WTC11 (cell line): ENCODE results near the gene TAPBP. TPM values are rescaled to one million over a fixed set of nuclear protein-coding genes. Genes with fewer than 3 reads are reported as not detected.

Source experiments
- ATAC-seq: fragments of 200-7000 bp; cut with Tn5 transposase; 2 replicates; pipeline ENCODE4 v1.10.0; 2021; ENCODE audit warnings: mild to moderate bottlenecking, moderate library complexity
- CTCF ChIA-PET: fragments of 300-600 bp; sonication (Branson Sonifier 250); formaldehyde crosslinking; loops from one replicate; lab custom pipeline; 2021; ENCODE audit warnings: antibody characterized with exemption; lab: Charles Lee
- POLR2A ChIA-PET: fragments of 350-600 bp; sonication (Branson Sonifier 250); formaldehyde crosslinking; loops from one replicate; lab custom pipeline; 2021; ENCODE audit warnings: antibody characterized with exemption; lab: Charles Lee
- DNase-seq: peaks from one replicate; pipeline ENCODE4 v3.0.0; 2021; ENCODE audit warnings: low spot score
- H3K27ac Mint-ChIP-seq: 2 replicates; pipeline ENCODE4 v1.8.0; 2021; ENCODE audit warnings: mixed read lengths
- H3K27me3 Mint-ChIP-seq: 2 replicates; pipeline ENCODE4 v1.8.0; 2021; ENCODE audit warnings: low read depth, mild to moderate bottlenecking, moderate library complexity, mixed read lengths
- H3K36me3 Mint-ChIP-seq: 2 replicates; pipeline ENCODE4 v1.8.0; 2021; ENCODE audit warnings: mixed read lengths
- H3K4me1 Mint-ChIP-seq: 2 replicates; pipeline ENCODE4 v1.8.0; 2022; ENCODE audit warnings: mixed read lengths
- H3K4me3 Mint-ChIP-seq: 2 replicates; pipeline ENCODE4 v1.8.0; 2021; ENCODE audit warnings: mild to moderate bottlenecking, moderate library complexity, mixed read lengths
- H3K9me3 Mint-ChIP-seq: 2 replicates; pipeline ENCODE4 v1.8.0; 2021; ENCODE audit warnings: mixed read lengths
- ATF1 ChIP-seq: sonication (generic); formaldehyde crosslinking; IDR thresholded peaks from 2 replicates; pipeline ENCODE4 v1.8.1; 2023; ENCODE audit warnings: mild to moderate bottlenecking, moderate library complexity, missing genetic modification reagents
- FOXK1 ChIP-seq: sonication (generic); formaldehyde crosslinking; IDR thresholded peaks from 2 replicates; pipeline ENCODE4 v1.8.0; 2022; ENCODE audit warnings: mild to moderate bottlenecking, moderate library complexity, missing genetic modification reagents
- HMGA2 ChIP-seq: fragments of 250-450 bp; sonication (Bioruptor Pico); IDR thresholded peaks from 2 replicates; pipeline ENCODE4 v1.4.0; 2021; ENCODE audit warnings: mild to moderate bottlenecking, moderate library complexity
- NFYB ChIP-seq: sonication (generic); formaldehyde crosslinking; conservative IDR thresholded peaks from 2 replicates; pipeline ENCODE4 v1.8.0; 2022; ENCODE audit warnings: low read depth, missing genetic modification reagents
- SMAD4 ChIP-seq: sonication (generic); formaldehyde crosslinking; IDR thresholded peaks from 2 replicates; pipeline ENCODE4 v1.8.0; 2022; ENCODE audit warnings: mild to moderate bottlenecking, missing genetic modification reagents
- SOX15 ChIP-seq: fragments of 250-450 bp; sonication (Bioruptor Pico); IDR thresholded peaks from 2 replicates; pipeline ENCODE4 v1.9.0; 2021; ENCODE audit warnings: mild to moderate bottlenecking
- TCF7 ChIP-seq: sonication (generic); formaldehyde crosslinking; IDR thresholded peaks from 2 replicates; pipeline ENCODE4 v1.8.0; 2022; ENCODE audit warnings: mild to moderate bottlenecking, low read depth, missing genetic modification reagents, moderate library complexity
- TEAD1 ChIP-seq: sonication (generic); formaldehyde crosslinking; IDR thresholded peaks from 2 replicates; pipeline ENCODE4 v1.8.0; 2022; ENCODE audit warnings: mild to moderate bottlenecking, missing genetic modification reagents
- ZNF396 ChIP-seq: fragments of 250-450 bp; sonication (Bioruptor Pico); IDR thresholded peaks from 2 replicates; pipeline ENCODE4 v1.8.0; 2021; ENCODE audit warnings: mild to moderate bottlenecking, moderate library complexity, borderline replicate concordance
- ZNF671 ChIP-seq: fragments of 250-450 bp; sonication (Bioruptor Pico); IDR thresholded peaks from 2 replicates; pipeline ENCODE4 v1.8.0; 2021; ENCODE audit warnings: mild to moderate bottlenecking
- total RNA-seq: library from RNA; stranded (reverse); gene quantifications from 3 replicates; pipeline ENCODE4 v1.2.3, GENCODE V29; 2021
- TF ChIP-seq, protein P1 (sequence below): sonication (generic); formaldehyde crosslinking; IDR thresholded peaks from 2 replicates; pipeline ENCODE4 v1.8.1; 2022; ENCODE audit warnings: low read depth, missing genetic modification reagents, borderline replicate concordance
- TF ChIP-seq, protein P2 (sequence below): sonication (generic); formaldehyde crosslinking; conservative IDR thresholded peaks from 2 replicates; pipeline ENCODE4 v1.8.1; 2023; ENCODE audit warnings: mild to moderate bottlenecking, low read depth, missing genetic modification reagents, moderate library complexity
- TF ChIP-seq, protein P3 (sequence below): sonication (generic); formaldehyde crosslinking; IDR thresholded peaks from 2 replicates; pipeline ENCODE4 v1.8.0; 2023; ENCODE audit warnings: mild to moderate bottlenecking, missing genetic modification reagents
- TF ChIP-seq, protein P4 (sequence below): fragments of 250-450 bp; sonication (Bioruptor Pico); IDR thresholded peaks from 2 replicates; pipeline ENCODE4 v2.1.2; 2022; ENCODE audit warnings: mild to moderate bottlenecking, moderate library complexity
- TF ChIP-seq, protein P5 (sequence below): sonication (generic); formaldehyde crosslinking; IDR thresholded peaks from 2 replicates; pipeline ENCODE4 v1.8.1; 2023; ENCODE audit warnings: mild to moderate bottlenecking, missing genetic modification reagents
- TF ChIP-seq, protein P6 (sequence below): sonication (generic); formaldehyde crosslinking; IDR thresholded peaks from 2 replicates; pipeline ENCODE4 v1.8.0; 2022; ENCODE audit warnings: missing genetic modification reagents
- TF ChIP-seq, protein P7 (sequence below): sonication (generic); formaldehyde crosslinking; IDR thresholded peaks from 2 replicates; pipeline ENCODE4 v1.8.1; 2023; ENCODE audit warnings: mild to moderate bottlenecking, missing genetic modification reagents
- TF ChIP-seq, protein P8 (sequence below): fragments of 200-600 bp; IDR thresholded peaks from 2 replicates; pipeline ENCODE4 v1.8.0; 2022; ENCODE audit warnings: antibody characterized with exemption

Gene TAPBP
- total RNA-seq, 1 experiment from 2014 or later = 43.5 TPM

DNA sequence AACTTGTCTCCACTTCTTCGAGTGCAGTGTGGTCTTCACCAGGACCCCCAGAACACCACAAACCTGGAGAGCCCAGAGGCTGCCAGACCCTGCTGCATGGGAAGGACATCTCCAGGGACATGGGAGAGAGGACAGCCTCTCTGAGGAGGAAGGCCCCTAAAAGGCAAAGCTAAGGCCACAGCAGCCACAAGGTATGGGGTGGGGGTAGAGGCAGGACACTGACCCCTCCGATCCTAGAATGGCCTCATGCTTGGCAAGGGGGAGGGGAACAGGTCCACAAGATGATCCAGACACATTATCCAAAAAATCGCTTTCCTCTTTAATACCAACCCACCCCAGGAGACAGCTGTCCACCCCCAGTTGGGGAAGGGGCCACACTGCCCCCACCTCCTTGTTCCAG, 35.1 kb downstream of the TAPBP start:
- Mint-ChIP-seq H3K4me1 (peaks cover 39% of the 10 kb centered on the region), H3K27me3 (no peaks in the 10 kb centered on the region), H3K36me3 (peaks cover 34% of the 10 kb centered on the region), H3K27ac (no peak overlapping the region), H3K4me3 (peak overlapping the region; percentile 82; the same call in 1 of the 2 replicates), H3K9me3 (no peaks in the 10 kb centered on the region)
- TF ChIP-seq SMAD4 (CRISPR knock-in tag) = no peak
- TF ChIP-seq, protein P1, sequence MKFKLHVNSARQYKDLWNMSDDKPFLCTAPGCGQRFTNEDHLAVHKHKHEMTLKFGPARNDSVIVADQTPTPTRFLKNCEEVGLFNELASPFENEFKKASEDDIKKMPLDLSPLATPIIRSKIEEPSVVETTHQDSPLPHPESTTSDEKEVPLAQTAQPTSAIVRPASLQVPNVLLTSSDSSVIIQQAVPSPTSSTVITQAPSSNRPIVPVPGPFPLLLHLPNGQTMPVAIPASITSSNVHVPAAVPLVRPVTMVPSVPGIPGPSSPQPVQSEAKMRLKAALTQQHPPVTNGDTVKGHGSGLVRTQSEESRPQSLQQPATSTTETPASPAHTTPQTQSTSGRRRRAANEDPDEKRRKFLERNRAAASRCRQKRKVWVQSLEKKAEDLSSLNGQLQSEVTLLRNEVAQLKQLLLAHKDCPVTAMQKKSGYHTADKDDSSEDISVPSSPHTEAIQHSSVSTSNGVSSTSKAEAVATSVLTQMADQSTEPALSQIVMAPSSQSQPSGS = no peak
- TF ChIP-seq TEAD1 (CRISPR knock-in tag) = no peak
- TF ChIP-seq, protein P2, sequence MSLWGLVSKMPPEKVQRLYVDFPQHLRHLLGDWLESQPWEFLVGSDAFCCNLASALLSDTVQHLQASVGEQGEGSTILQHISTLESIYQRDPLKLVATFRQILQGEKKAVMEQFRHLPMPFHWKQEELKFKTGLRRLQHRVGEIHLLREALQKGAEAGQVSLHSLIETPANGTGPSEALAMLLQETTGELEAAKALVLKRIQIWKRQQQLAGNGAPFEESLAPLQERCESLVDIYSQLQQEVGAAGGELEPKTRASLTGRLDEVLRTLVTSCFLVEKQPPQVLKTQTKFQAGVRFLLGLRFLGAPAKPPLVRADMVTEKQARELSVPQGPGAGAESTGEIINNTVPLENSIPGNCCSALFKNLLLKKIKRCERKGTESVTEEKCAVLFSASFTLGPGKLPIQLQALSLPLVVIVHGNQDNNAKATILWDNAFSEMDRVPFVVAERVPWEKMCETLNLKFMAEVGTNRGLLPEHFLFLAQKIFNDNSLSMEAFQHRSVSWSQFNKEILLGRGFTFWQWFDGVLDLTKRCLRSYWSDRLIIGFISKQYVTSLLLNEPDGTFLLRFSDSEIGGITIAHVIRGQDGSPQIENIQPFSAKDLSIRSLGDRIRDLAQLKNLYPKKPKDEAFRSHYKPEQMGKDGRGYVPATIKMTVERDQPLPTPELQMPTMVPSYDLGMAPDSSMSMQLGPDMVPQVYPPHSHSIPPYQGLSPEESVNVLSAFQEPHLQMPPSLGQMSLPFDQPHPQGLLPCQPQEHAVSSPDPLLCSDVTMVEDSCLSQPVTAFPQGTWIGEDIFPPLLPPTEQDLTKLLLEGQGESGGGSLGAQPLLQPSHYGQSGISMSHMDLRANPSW = no peak
- TF ChIP-seq ZNF396 = no peak
- no peak for TF ChIP-seq FOXK1 (CRISPR knock-in tag)
- TF ChIP-seq, protein P3, sequence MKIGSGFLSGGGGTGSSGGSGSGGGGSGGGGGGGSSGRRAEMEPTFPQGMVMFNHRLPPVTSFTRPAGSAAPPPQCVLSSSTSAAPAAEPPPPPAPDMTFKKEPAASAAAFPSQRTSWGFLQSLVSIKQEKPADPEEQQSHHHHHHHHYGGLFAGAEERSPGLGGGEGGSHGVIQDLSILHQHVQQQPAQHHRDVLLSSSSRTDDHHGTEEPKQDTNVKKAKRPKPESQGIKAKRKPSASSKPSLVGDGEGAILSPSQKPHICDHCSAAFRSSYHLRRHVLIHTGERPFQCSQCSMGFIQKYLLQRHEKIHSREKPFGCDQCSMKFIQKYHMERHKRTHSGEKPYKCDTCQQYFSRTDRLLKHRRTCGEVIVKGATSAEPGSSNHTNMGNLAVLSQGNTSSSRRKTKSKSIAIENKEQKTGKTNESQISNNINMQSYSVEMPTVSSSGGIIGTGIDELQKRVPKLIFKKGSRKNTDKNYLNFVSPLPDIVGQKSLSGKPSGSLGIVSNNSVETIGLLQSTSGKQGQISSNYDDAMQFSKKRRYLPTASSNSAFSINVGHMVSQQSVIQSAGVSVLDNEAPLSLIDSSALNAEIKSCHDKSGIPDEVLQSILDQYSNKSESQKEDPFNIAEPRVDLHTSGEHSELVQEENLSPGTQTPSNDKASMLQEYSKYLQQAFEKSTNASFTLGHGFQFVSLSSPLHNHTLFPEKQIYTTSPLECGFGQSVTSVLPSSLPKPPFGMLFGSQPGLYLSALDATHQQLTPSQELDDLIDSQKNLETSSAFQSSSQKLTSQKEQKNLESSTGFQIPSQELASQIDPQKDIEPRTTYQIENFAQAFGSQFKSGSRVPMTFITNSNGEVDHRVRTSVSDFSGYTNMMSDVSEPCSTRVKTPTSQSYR (CRISPR knock-in tag) = no peak
- TF ChIP-seq NFYB (CRISPR knock-in tag) = no peak
- no peak for TF ChIP-seq HMGA2 (CRISPR knock-in tag)
- TF ChIP-seq, protein P4, sequence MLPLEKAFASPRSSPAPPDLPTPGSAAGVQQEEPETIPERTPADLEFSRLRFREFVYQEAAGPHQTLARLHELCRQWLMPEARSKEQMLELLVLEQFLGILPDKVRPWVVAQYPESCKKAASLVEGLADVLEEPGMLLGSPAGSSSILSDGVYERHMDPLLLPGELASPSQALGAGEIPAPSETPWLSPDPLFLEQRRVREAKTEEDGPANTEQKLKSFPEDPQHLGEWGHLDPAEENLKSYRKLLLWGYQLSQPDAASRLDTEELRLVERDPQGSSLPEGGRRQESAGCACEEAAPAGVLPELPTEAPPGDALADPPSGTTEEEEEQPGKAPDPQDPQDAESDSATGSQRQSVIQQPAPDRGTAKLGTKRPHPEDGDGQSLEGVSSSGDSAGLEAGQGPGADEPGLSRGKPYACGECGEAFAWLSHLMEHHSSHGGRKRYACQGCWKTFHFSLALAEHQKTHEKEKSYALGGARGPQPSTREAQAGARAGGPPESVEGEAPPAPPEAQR = no peak
- TF ChIP-seq ZNF671 = no peak
- TF ChIP-seq, protein P5, sequence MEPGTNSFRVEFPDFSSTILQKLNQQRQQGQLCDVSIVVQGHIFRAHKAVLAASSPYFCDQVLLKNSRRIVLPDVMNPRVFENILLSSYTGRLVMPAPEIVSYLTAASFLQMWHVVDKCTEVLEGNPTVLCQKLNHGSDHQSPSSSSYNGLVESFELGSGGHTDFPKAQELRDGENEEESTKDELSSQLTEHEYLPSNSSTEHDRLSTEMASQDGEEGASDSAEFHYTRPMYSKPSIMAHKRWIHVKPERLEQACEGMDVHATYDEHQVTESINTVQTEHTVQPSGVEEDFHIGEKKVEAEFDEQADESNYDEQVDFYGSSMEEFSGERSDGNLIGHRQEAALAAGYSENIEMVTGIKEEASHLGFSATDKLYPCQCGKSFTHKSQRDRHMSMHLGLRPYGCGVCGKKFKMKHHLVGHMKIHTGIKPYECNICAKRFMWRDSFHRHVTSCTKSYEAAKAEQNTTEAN (CRISPR knock-in tag) = no peak
- ATAC-seq (no peak), DNase-seq (no peak)
- CTCF ChIA-PET = interaction anchor here (0.6 to 3.1 kb wide), 7 partner anchors 11 to 353 kb away, joined by 3 to 40 read pairs (median 24); partner anchors contain the start of genes PFDN6, RGL2 and WDR46
- POLR2A ChIA-PET = interaction anchor here (0.9 to 3.2 kb wide), 2 partner anchors 11 to 307 kb away, joined by 4 to 27 read pairs; partner anchors contain the start of genes PFDN6 and WDR46

DNA sequence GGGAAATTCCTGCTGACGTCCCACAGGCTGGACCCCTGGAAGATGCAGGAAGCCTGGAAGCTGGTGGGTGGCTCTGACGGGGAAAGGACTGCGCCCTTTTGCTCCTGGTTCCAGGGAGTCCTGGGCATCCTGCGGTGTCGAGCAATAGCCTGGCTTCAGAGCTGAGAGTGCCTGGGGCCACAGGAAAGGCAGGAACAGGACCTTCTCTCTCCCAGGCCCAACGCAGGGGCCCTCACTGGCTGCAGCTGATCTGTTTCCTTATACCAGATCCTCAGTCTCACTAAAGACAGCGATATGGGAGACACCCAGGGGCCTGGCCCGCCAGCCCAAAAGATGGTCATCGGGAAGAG, 35.5 kb downstream of the TAPBP start:
- H3K9me3 Mint-ChIP-seq = no peaks in the 10 kb centered on the region
- H3K27ac Mint-ChIP-seq = no peak overlapping the region
- POLR2A ChIA-PET = interaction anchor here (0.9 to 3.2 kb wide), 4 partner anchors 11 to 307 kb away, joined by 3 to 27 read pairs (median 6); partner anchors contain the start of genes PFDN6, WDR46 and ZBTB22
- DNase-seq (no peak), ATAC-seq (no peak)
- H3K4me3 Mint-ChIP-seq = peak overlapping the region; percentile 82
- peaks cover 38% of the 10 kb centered on the region for H3K36me3 Mint-ChIP-seq
- no peaks in the 10 kb centered on the region for H3K27me3 Mint-ChIP-seq
- CTCF ChIA-PET = interaction anchor here (0.6 to 3.1 kb wide), 11 partner anchors 11 to 354 kb away, joined by 3 to 40 read pairs (median 11); partner anchors contain the start of genes PFDN6, PHF1, RGL2 and WDR46
- H3K4me1 Mint-ChIP-seq = peaks cover 43% of the 10 kb centered on the region
- TF ChIP-seq FOXK1 (CRISPR knock-in tag) (no peak), ATF1 (CRISPR knock-in tag) (no peak), TCF7 (no peak), SOX15 (CRISPR knock-in tag) (no peak)
- TF ChIP-seq, protein P6, sequence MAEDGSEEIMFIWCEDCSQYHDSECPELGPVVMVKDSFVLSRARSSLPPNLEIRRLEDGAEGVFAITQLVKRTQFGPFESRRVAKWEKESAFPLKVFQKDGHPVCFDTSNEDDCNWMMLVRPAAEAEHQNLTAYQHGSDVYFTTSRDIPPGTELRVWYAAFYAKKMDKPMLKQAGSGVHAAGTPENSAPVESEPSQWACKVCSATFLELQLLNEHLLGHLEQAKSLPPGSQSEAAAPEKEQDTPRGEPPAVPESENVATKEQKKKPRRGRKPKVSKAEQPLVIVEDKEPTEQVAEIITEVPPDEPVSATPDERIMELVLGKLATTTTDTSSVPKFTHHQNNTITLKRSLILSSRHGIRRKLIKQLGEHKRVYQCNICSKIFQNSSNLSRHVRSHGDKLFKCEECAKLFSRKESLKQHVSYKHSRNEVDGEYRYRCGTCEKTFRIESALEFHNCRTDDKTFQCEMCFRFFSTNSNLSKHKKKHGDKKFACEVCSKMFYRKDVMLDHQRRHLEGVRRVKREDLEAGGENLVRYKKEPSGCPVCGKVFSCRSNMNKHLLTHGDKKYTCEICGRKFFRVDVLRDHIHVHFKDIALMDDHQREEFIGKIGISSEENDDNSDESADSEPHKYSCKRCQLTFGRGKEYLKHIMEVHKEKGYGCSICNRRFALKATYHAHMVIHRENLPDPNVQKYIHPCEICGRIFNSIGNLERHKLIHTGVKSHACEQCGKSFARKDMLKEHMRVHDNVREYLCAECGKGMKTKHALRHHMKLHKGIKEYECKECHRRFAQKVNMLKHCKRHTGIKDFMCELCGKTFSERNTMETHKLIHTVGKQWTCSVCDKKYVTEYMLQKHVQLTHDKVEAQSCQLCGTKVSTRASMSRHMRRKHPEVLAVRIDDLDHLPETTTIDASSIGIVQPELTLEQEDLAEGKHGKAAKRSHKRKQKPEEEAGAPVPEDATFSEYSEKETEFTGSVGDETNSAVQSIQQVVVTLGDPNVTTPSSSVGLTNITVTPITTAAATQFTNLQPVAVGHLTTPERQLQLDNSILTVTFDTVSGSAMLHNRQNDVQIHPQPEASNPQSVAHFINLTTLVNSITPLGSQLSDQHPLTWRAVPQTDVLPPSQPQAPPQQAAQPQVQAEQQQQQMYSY (CRISPR knock-in tag) = no peak
- TF ChIP-seq, protein P7, sequence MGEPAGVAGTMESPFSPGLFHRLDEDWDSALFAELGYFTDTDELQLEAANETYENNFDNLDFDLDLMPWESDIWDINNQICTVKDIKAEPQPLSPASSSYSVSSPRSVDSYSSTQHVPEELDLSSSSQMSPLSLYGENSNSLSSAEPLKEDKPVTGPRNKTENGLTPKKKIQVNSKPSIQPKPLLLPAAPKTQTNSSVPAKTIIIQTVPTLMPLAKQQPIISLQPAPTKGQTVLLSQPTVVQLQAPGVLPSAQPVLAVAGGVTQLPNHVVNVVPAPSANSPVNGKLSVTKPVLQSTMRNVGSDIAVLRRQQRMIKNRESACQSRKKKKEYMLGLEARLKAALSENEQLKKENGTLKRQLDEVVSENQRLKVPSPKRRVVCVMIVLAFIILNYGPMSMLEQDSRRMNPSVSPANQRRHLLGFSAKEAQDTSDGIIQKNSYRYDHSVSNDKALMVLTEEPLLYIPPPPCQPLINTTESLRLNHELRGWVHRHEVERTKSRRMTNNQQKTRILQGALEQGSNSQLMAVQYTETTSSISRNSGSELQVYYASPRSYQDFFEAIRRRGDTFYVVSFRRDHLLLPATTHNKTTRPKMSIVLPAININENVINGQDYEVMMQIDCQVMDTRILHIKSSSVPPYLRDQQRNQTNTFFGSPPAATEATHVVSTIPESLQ (CRISPR knock-in tag) = no peak
- TF ChIP-seq, protein P8, sequence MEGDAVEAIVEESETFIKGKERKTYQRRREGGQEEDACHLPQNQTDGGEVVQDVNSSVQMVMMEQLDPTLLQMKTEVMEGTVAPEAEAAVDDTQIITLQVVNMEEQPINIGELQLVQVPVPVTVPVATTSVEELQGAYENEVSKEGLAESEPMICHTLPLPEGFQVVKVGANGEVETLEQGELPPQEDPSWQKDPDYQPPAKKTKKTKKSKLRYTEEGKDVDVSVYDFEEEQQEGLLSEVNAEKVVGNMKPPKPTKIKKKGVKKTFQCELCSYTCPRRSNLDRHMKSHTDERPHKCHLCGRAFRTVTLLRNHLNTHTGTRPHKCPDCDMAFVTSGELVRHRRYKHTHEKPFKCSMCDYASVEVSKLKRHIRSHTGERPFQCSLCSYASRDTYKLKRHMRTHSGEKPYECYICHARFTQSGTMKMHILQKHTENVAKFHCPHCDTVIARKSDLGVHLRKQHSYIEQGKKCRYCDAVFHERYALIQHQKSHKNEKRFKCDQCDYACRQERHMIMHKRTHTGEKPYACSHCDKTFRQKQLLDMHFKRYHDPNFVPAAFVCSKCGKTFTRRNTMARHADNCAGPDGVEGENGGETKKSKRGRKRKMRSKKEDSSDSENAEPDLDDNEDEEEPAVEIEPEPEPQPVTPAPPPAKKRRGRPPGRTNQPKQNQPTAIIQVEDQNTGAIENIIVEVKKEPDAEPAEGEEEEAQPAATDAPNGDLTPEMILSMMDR = no peak
